Measurements from ENCODE around the gene RAB11FIP2.

The RAB11FIP2 gene

GRCh38 chr10:117972168-117972837, 74.4 kb downstream of the RAB11FIP2 start:
- DNase-seq = no peak

- DNase-seq = no peak
These were observed 75.8 kb downstream of the RAB11FIP2 start for GRCh38 chr10:117970962-117971361.

GRCh38 chr10:117969592-117969991, 77.1 kb downstream of the RAB11FIP2 start:
- DNase-seq = no peak

GRCh38 chr10:117968354-117969182, 78.2 kb downstream of the RAB11FIP2 start:
- no peak for DNase-seq

- no peak for DNase-seq
These were observed 79.5 kb downstream of the RAB11FIP2 start for GRCh38 chr10:117967149-117967650.

GRCh38 chr10:117965984-117966383, 80.8 kb downstream of the RAB11FIP2 start:
- DNase-seq = no peak

- DNase-seq = no peak
These were observed 82.2 kb downstream of the RAB11FIP2 start for GRCh38 chr10:117964536-117964935.

- DNase-seq = no peak
These were observed 86.3 kb downstream of the RAB11FIP2 start for GRCh38 chr10:117960345-117960935.

GRCh38 chr10:117956972-117957371, 89.8 kb downstream of the RAB11FIP2 start:
- no peak for DNase-seq

GRCh38 chr10:117955176-117955575, 91.6 kb downstream of the RAB11FIP2 start:
- DNase-seq = no peak

All from NCI-H446 treated with DMSO at 0.1 percent for 48 hours (cell line).